Testis (tissue), 3 donors: ENCODE results near the gene CHRNE. TPM values are rescaled to one million over a fixed set of nuclear protein-coding genes. Genes with fewer than 3 reads are reported as not detected.

Experiments
- DNase-seq: peaks from one replicate; pipeline ENCODE4 v3.0.0-alpha.2; 2019
- H3K27ac ChIP-seq, 2 donors: fragments of 200-600 bp; sonication (generic); one replicate each; pipeline ENCODE4 v1.5.1; 2019
- H3K27me3 ChIP-seq: fragments of 200-600 bp; sonication (generic); one replicate; pipeline ENCODE4 v1.5.1; 2019
- H3K36me3 ChIP-seq: fragments of 200-600 bp; sonication (generic); one replicate; pipeline ENCODE4 v1.5.1; 2017; ENCODE audit warnings: low read depth; ENCODE audit errors: missing control alignments
- H3K4me1 ChIP-seq: fragments of 200-600 bp; sonication (generic); one replicate; pipeline ENCODE4 v1.5.1; 2019
- H3K4me3 ChIP-seq, 2 donors: fragments of 200-600 bp; sonication (generic); one replicate each; pipeline ENCODE4 v1.5.1; 2017 to 2019
- H3K9me3 ChIP-seq: fragments of 200-600 bp; sonication (generic); one replicate; pipeline ENCODE4 v1.5.1; 2017
- CTCF ChIP-seq, 3 experiments: fragments of 450-650 bp in 2 of 3; fragments of 200-600 bp in 1 of 3; sonication (generic) in 1 of 3; IDR thresholded peaks; one replicate each; pipeline ENCODE4 v1.5.1; 2016 to 2019; ENCODE audit warnings: antibody characterized with exemption in 3 of 3, mild to moderate bottlenecking in 2 of 3, moderate library complexity in 1 of 3
- POLR2A ChIP-seq: fragments of 450-650 bp; IDR thresholded peaks from one replicate; pipeline ENCODE4 v1.6.1; 2017; ENCODE audit warnings: antibody characterized with exemption, mild to moderate bottlenecking, moderate library complexity
- WGBS, 2 donors: methylation state at CpG; one replicate each; pipeline ENCODE4 v1.1.5; 2018; 5-methylcytosine and 5-hydroxymethylcytosine counted together
- intact Hi-C: fragments of 100-400 bp; cut with DNase I; formaldehyde crosslinking; loops from one replicate; pipeline ENCODE4 v1.15.1; 2023; ENCODE audit warnings: low total_unique reads
- polyA plus RNA-seq: library from polyadenylated mRNA; stranded (reverse); fragments of 350-450 nt; fragmentation: Illumina TruSeq; extraction: RNeasy Lipid Tissue Mini Kit (QIAGEN cat#74804); gene quantifications from one replicate; pipeline ENCODE4 v1.2.3, GENCODE V29; 2014; ENCODE audit warnings: low read depth, low replicate concordance; ENCODE audit not compliant: insufficient read depth
- total RNA-seq, 2 donors: library from RNA; depleted of rRNA; stranded (reverse); fragments of >200 nt; gene quantifications; one replicate each; pipeline ENCODE4 v1.2.3, GENCODE V29; 2016

The CHRNE gene
- total and polyA plus RNA-seq, 3 donors from 2014 or later: 1.4 to 2.6 (median 1.4) TPM

GRCh38 chr17:4944554-4945175 is 41.8 kb upstream of the CHRNE start:
- no peak overlapping the region for H3K4me3 ChIP-seq
- DNase-seq: no peak
- H3K4me1 ChIP-seq: peaks cover 23% of the 10 kb centered on the region
- H3K36me3 ChIP-seq: no peaks in the 10 kb centered on the region
- TF ChIP-seq POLR2A: no peak
- TF ChIP-seq CTCF (IDR thresholded peaks at IDR 0.05): no peak
- H3K9me3 ChIP-seq: no peaks in the 10 kb centered on the region
- intact Hi-C loops: no loop called here
- H3K27me3 ChIP-seq: no peaks in the 10 kb centered on the region
- WGBS, 2 donors: 62 to 70% methylated on average over 8 of the region's 8 CpGs
- peak overlapping the region in 1 of 2 donors; percentile 44 for H3K27ac ChIP-seq

- TF ChIP-seq POLR2A: no peak
- no peak for TF ChIP-seq CTCF (IDR thresholded peaks at IDR 0.05)
- Histone ChIP-seq H3K4me1 (peaks cover 25% of the 10 kb centered on the region), H3K36me3 (no peaks in the 10 kb centered on the region), H3K27me3 (no peaks in the 10 kb centered on the region), H3K9me3 (no peaks in the 10 kb centered on the region), H3K4me3 (no peak overlapping the region), H3K27ac (no peak overlapping the region)
- no peak for DNase-seq
- 44 to 49% methylated on average over 3 of the region's 3 CpGs for WGBS, 2 donors
- intact Hi-C loops: no loop called here
Measured at GRCh38 chr17:4944163-4944553, 41.3 kb upstream of the CHRNE start.

GRCh38 chr17:4942760-4943508 is 40.0 kb upstream of the CHRNE start:
- 77% methylated on average over 11 to 13 of the region's 13 CpGs for WGBS, 2 donors
- no peaks in the 10 kb centered on the region for H3K36me3 ChIP-seq
- DNase-seq: no peak
- H3K27me3 ChIP-seq: no peaks in the 10 kb centered on the region
- H3K4me3 ChIP-seq: no peak overlapping the region
- no peaks in the 10 kb centered on the region for H3K9me3 ChIP-seq
- H3K27ac ChIP-seq: no peak overlapping the region
- peaks cover 34% of the 10 kb centered on the region for H3K4me1 ChIP-seq
- TF ChIP-seq CTCF (IDR thresholded peaks at IDR 0.05): no peak
- TF ChIP-seq POLR2A: no peak
- intact Hi-C loops: no loop called here

GRCh38 chr17:4941319-4941610 is 38.4 kb upstream of the CHRNE start:
- Histone ChIP-seq H3K27ac (peak overlapping the region in 1 of 2 donors; percentile 97), H3K36me3 (no peaks in the 10 kb centered on the region), H3K4me3 (peak overlapping the region; percentile 69), H3K27me3 (no peaks in the 10 kb centered on the region), H3K4me1 (peaks cover 25% of the 10 kb centered on the region), H3K9me3 (no peaks in the 10 kb centered on the region)
- intact Hi-C loops: no loop called here
- TF ChIP-seq POLR2A: no peak
- no peak for TF ChIP-seq CTCF (IDR thresholded peaks at IDR 0.05)
- WGBS, 2 donors: 23 to 29% methylated on average over 4 of the region's 4 CpGs
- no peak for DNase-seq
